HCT116 (cell line): ENCODE data around the gene ECEL1. TPM values are rescaled to one million over a fixed set of nuclear protein-coding genes. Genes with fewer than 3 reads are reported as not detected.

ENCODE experiments used
- ATAC-seq: fragments of 200-7000 bp; cut with Tn5 transposase; 2 replicates; pipeline ENCODE4 v1.9.1; 2020; ENCODE audit warnings: mild to moderate bottlenecking, moderate library complexity
- BruUV-seq: library from RNA; stranded (reverse); fragments of 400-500 nt; replicated peaks from 2 replicates; lab custom pipeline; 2021; lab: Mats Ljungman, UMichigan
- CTCF ChIA-PET: fragments of 300-600 bp; sonication (Branson Sonifier 250); formaldehyde crosslinking; loops from one replicate; lab custom pipeline; 2021; ENCODE audit warnings: antibody characterized with exemption; lab: Charles Lee
- POLR2A ChIA-PET: fragments of 300-600, 350-600 bp; sonication (Branson Sonifier 250); formaldehyde crosslinking; loops from one replicate; lab custom pipeline; 2021; ENCODE audit warnings: antibody characterized with exemption; lab: Charles Lee
- RAD21 ChIA-PET, 2 experiments: fragments of 300-600 bp; sonication (Branson Sonifier 250); formaldehyde crosslinking; loops; one replicate each; lab custom pipeline; 2023; ENCODE audit warnings: low total read pairs in 2 of 2; ENCODE audit not compliant: uncharacterized antibody in 2 of 2, unreplicated experiment in 2 of 2, low non-redundant PET in 1 of 2; lab: Charles Lee
- DNase-seq: peaks from one replicate; pipeline ENCODE4 v3.0.0-alpha.2; 2010; ENCODE audit warnings: low read depth, low spot score
- H2AFZ ChIP-seq: fragments of 200-600 bp; shearing (Covaris generic), sonication (generic); 2 replicates; pipeline ENCODE4 v1.6.1; 2017; ENCODE audit warnings: low read depth, mixed run types, mixed read lengths, antibody characterized with exemption, low read length; ENCODE audit not compliant: poor library complexity, severe bottlenecking
- H3K27ac ChIP-seq: 2 replicates; pipeline ENCODE4 v1.5.1; 2012; ENCODE audit warnings: low read depth, low read length
- H3K27me3 ChIP-seq: fragments of 200-600 bp; sonication (generic); 2 replicates; pipeline ENCODE4 v1.6.1; 2016; ENCODE audit warnings: mixed run types, low read length, mixed read lengths; ENCODE audit not compliant: insufficient read depth
- H3K36me3 ChIP-seq, 2 experiments: fragments of 200-500 bp in 1 of 2; fragments of 200-600 bp in 1 of 2; sonication (Bioruptor generic) in 1 of 2; sonication (generic) in 1 of 2; 2 replicates each; pipeline versions ENCODE4 v1.5.1 to v1.6.1; 2014 to 2016; ENCODE audit warnings: low read length in 2 of 2, inconsistent platforms in 1 of 2, mixed read lengths in 1 of 2, mixed run types in 1 of 2; ENCODE audit not compliant: insufficient read depth in 2 of 2, control insufficient read depth in 1 of 2
- H3K4me1 ChIP-seq, 2 experiments: fragments of 200-600 bp in 1 of 2; sonication (generic) in 1 of 2; 2 replicates each; pipeline versions ENCODE4 v1.5.1 to v1.6.1; 2012 to 2017; ENCODE audit warnings: low read length in 2 of 2, inconsistent platforms in 1 of 2, mild to moderate bottlenecking in 1 of 2, mixed read lengths in 1 of 2, mixed run types in 1 of 2, moderate library complexity in 1 of 2; ENCODE audit not compliant: insufficient read depth in 2 of 2, control insufficient read depth in 1 of 2
- H3K4me2 ChIP-seq: fragments of 200-600 bp; sonication (generic); 2 replicates; pipeline ENCODE4 v1.6.1; 2017; ENCODE audit warnings: mixed run types, low read length, mixed read lengths
- H3K4me3 ChIP-seq, 2 experiments: fragments of 200-600 bp in 1 of 2; sonication (generic) in 1 of 2; replicated peaks in 1 of 2; 2 replicates each; pipeline ENCODE4 v1.5.1; 2011 to 2016; ENCODE audit warnings: low read length in 2 of 2, control low read depth in 1 of 2, low read depth in 1 of 2, mild to moderate bottlenecking in 1 of 2, mixed read lengths in 1 of 2, mixed run types in 1 of 2
- H3K79me2 ChIP-seq: fragments of 200-600 bp; sonication (generic); 2 replicates; pipeline ENCODE4 v1.6.1; 2017; ENCODE audit warnings: mild to moderate bottlenecking, mixed run types, low read length, moderate library complexity, mixed read lengths; ENCODE audit not compliant: insufficient read depth
- H3K9ac ChIP-seq: fragments of 200-600 bp; sonication (generic); 2 replicates; pipeline ENCODE4 v1.6.1; 2016; ENCODE audit warnings: low read length, mixed read lengths
- H3K9me2 ChIP-seq: fragments of 200-600 bp; sonication (generic), shearing (Covaris generic); 2 replicates; pipeline ENCODE4 v1.6.1; 2017; ENCODE audit warnings: mixed run types, mild to moderate bottlenecking, moderate library complexity; ENCODE audit not compliant: insufficient read depth
- H3K9me3 ChIP-seq, 2 experiments: fragments of 200-500 bp in 1 of 2; fragments of 200-600 bp in 1 of 2; sonication (Bioruptor generic) in 1 of 2; sonication (generic) in 1 of 2; 2 replicates each; pipeline ENCODE4 v1.6.1; 2014 to 2017; ENCODE audit warnings: low read length in 2 of 2, mixed read lengths in 2 of 2, inconsistent platforms in 1 of 2, low read depth in 1 of 2, mild to moderate bottlenecking in 1 of 2, mixed run types in 1 of 2, moderate library complexity in 1 of 2; ENCODE audit not compliant: control insufficient read depth in 1 of 2, insufficient read depth in 1 of 2
- H4K20me1 ChIP-seq: fragments of 200-600 bp; sonication (generic), shearing (Covaris generic); 2 replicates; pipeline ENCODE4 v1.6.1; 2017; ENCODE audit warnings: mixed run types, mild to moderate bottlenecking, moderate library complexity; ENCODE audit not compliant: insufficient read depth
- CEBPB ChIP-seq: IDR thresholded peaks from 2 replicates; pipeline ENCODE4 v1.6.1; 2012; ENCODE audit warnings: low read depth
- FOSL1 ChIP-seq: IDR thresholded peaks from 2 replicates; pipeline ENCODE4 v1.6.1; 2012; ENCODE audit warnings: low read depth
- POLR2A ChIP-seq: IDR thresholded peaks from 2 replicates; pipeline ENCODE4 v1.7.0; 2011; ENCODE audit warnings: borderline replicate concordance; ENCODE audit not compliant: insufficient read depth, insufficient read length; ENCODE audit errors: extremely low read depth
- RAD21 ChIP-seq: IDR thresholded peaks from 2 replicates; pipeline ENCODE4 v1.6.1; 2012; ENCODE audit warnings: low read depth, mild to moderate bottlenecking
- intact Hi-C: fragments of 100-400 bp; cut with micrococcal nuclease; formaldehyde crosslinking; loops from 2 replicates; pipeline ENCODE4 v1.10.0; 2022
- total RNA-seq: library from RNA; stranded (reverse); gene quantifications from one replicate; pipeline ENCODE4 v1.2.1, GENCODE V29; 2021; ENCODE audit not compliant: unreplicated experiment
- TF ChIP-seq, protein P1 (sequence below): IDR thresholded peaks from 2 replicates; pipeline ENCODE4 v1.6.1; 2012; ENCODE audit warnings: low read depth
- TF ChIP-seq, protein P2 (sequence below), 3 experiments: fragments of 200-600 bp in 1 of 3; sonication (generic) in 1 of 3; IDR thresholded peaks in 2 of 3; conservative IDR thresholded peaks in 1 of 3; 2 replicates each; pipeline ENCODE4 v1.5.1; 2012 to 2017; ENCODE audit warnings: low read depth in 2 of 3, low read length in 2 of 3, antibody characterized with exemption in 1 of 3, borderline replicate concordance in 1 of 3, control low read depth in 1 of 3, mild to moderate bottlenecking in 1 of 3, mixed read lengths in 1 of 3, mixed run types in 1 of 3, moderate library complexity in 1 of 3; ENCODE audit not compliant: insufficient read depth in 1 of 3

Gene ECEL1
- total RNA-seq, 1 experiment from 2014 or later = not detected

DNA sequence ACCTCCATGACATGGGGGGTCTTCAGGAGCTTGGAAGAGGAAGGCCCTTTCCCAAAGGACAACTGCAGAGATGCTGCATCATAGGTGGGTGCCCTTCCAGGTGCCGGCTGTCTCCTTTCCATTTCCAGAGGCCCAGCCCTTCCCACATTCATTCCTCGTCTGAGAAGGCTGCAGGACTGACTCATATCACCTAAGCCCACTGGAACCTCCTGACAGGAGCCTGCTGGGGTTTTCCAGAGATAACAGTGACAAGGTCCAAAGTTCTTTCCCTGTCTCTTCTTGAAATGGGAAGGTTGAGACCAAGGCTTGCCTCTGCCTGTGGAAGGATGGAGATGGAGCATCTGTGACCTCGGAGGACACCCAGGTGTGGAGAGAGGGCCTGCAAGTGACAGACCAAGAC is 28.9 kb upstream of the ECEL1 start:
- no peaks in the 10 kb centered on the region for H3K79me2 ChIP-seq

More for the DNA sequence above, 28.9 kb upstream of the ECEL1 start:
- TF ChIP-seq RAD21 (no peak), FOSL1 (no peak), POLR2A (no peak), CEBPB (no peak)
- TF ChIP-seq, protein P1, sequence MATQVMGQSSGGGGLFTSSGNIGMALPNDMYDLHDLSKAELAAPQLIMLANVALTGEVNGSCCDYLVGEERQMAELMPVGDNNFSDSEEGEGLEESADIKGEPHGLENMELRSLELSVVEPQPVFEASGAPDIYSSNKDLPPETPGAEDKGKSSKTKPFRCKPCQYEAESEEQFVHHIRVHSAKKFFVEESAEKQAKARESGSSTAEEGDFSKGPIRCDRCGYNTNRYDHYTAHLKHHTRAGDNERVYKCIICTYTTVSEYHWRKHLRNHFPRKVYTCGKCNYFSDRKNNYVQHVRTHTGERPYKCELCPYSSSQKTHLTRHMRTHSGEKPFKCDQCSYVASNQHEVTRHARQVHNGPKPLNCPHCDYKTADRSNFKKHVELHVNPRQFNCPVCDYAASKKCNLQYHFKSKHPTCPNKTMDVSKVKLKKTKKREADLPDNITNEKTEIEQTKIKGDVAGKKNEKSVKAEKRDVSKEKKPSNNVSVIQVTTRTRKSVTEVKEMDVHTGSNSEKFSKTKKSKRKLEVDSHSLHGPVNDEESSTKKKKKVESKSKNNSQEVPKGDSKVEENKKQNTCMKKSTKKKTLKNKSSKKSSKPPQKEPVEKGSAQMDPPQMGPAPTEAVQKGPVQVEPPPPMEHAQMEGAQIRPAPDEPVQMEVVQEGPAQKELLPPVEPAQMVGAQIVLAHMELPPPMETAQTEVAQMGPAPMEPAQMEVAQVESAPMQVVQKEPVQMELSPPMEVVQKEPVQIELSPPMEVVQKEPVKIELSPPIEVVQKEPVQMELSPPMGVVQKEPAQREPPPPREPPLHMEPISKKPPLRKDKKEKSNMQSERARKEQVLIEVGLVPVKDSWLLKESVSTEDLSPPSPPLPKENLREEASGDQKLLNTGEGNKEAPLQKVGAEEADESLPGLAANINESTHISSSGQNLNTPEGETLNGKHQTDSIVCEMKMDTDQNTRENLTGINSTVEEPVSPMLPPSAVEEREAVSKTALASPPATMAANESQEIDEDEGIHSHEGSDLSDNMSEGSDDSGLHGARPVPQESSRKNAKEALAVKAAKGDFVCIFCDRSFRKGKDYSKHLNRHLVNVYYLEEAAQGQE = no peak
- TF ChIP-seq, protein P2, sequence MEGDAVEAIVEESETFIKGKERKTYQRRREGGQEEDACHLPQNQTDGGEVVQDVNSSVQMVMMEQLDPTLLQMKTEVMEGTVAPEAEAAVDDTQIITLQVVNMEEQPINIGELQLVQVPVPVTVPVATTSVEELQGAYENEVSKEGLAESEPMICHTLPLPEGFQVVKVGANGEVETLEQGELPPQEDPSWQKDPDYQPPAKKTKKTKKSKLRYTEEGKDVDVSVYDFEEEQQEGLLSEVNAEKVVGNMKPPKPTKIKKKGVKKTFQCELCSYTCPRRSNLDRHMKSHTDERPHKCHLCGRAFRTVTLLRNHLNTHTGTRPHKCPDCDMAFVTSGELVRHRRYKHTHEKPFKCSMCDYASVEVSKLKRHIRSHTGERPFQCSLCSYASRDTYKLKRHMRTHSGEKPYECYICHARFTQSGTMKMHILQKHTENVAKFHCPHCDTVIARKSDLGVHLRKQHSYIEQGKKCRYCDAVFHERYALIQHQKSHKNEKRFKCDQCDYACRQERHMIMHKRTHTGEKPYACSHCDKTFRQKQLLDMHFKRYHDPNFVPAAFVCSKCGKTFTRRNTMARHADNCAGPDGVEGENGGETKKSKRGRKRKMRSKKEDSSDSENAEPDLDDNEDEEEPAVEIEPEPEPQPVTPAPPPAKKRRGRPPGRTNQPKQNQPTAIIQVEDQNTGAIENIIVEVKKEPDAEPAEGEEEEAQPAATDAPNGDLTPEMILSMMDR (IDR thresholded peaks at IDR 0.05 in 2 of 3, conservative IDR thresholded peaks at IDR 0.05 in 1 of 3; ENCODE audit: borderline replicate concordance in 1 of 3, insufficient read depth in 1 of 3, low read depth in 2 of 3, low read length in 2 of 3) = no peak
- TF ChIP-seq, all 23 proteins: peak for 0
- ChIA-PET POLR2A (no interaction called here), RAD21 (no interaction called here), CTCF (no interaction called here)
- no peaks in the 10 kb centered on the region for H3K9me3 ChIP-seq
- H3K36me3 ChIP-seq = no peaks in the 10 kb centered on the region
- no peak overlapping the region for H3K27ac ChIP-seq
- H3K4me2 ChIP-seq = no peak overlapping the region
- H3K27me3 ChIP-seq = no peaks in the 10 kb centered on the region
- ATAC-seq (no peak), DNase-seq (no peak)
- no peaks in the 10 kb centered on the region for H3K4me1 ChIP-seq
- no peak overlapping the region for H3K4me3 ChIP-seq
- intact Hi-C loops = no loop called here
- no peaks in the 10 kb centered on the region for H4K20me1 ChIP-seq
- H2AFZ ChIP-seq = no peak overlapping the region
- no peak overlapping the region for H3K9ac ChIP-seq
- no peaks in the 10 kb centered on the region for H3K9me2 ChIP-seq
- BruUV-seq = no TSS peak
